Panc1 (cell line): ENCODE measurements around the gene FAP. TPM values are rescaled to one million over a fixed set of nuclear protein-coding genes. Genes with fewer than 3 reads are reported as not detected.

Source experiments
- ATAC-seq: fragments of 200-7000 bp; cut with Tn5 transposase; 2 replicates; pipeline ENCODE4 v1.9.1; 2020; ENCODE audit warnings: mild to moderate bottlenecking, moderate library complexity
- BruUV-seq: library from RNA; stranded (reverse); fragments of 400-500 nt; replicated peaks from 2 replicates; lab custom pipeline; 2021; lab: Mats Ljungman, UMichigan
- CTCF ChIA-PET: fragments of 300-600 bp; sonication (Branson Sonifier 250); formaldehyde crosslinking; loops from one replicate; lab custom pipeline; 2022; ENCODE audit warnings: antibody characterized with exemption; lab: Charles Lee
- POLR2A ChIA-PET: fragments of 300-600 bp; sonication (Branson Sonifier 250); formaldehyde crosslinking; loops from one replicate; lab custom pipeline; 2022; ENCODE audit warnings: antibody characterized with exemption; lab: Charles Lee
- DNase-seq: peaks from one replicate; pipeline ENCODE4 v3.0.0-alpha.2; 2010; ENCODE audit warnings: low read depth, low spot score
- H3K27ac ChIP-seq: 2 replicates; pipeline ENCODE4 v1.5.1; 2011; ENCODE audit warnings: mild to moderate bottlenecking, low read length, inconsistent platforms
- H3K27me3 ChIP-seq: fragments of 200-500 bp; sonication (Bioruptor generic); 2 replicates; pipeline ENCODE4 v1.6.0; 2014; ENCODE audit warnings: low read length, inconsistent platforms; ENCODE audit not compliant: control insufficient read depth, insufficient read depth
- H3K36me3 ChIP-seq: fragments of 200-500 bp; sonication (Bioruptor generic); 2 replicates; pipeline ENCODE4 v1.5.1; 2014; ENCODE audit warnings: inconsistent platforms, mild to moderate bottlenecking, low read length, moderate library complexity; ENCODE audit not compliant: control insufficient read depth, insufficient read depth
- H3K4me1 ChIP-seq: 2 replicates; pipeline ENCODE4 v1.5.1; 2011; ENCODE audit warnings: inconsistent platforms, mild to moderate bottlenecking, low read length, moderate library complexity; ENCODE audit not compliant: control insufficient read depth, insufficient read depth
- H3K4me3 ChIP-seq, 2 experiments: 2 replicates each; pipeline ENCODE4 v1.5.1; 2011 to 2012; ENCODE audit warnings: low read depth in 2 of 2, low read length in 2 of 2, mild to moderate bottlenecking in 2 of 2, inconsistent platforms in 1 of 2, moderate library complexity in 1 of 2
- H3K9me3 ChIP-seq: fragments of 200-500 bp; sonication (Bioruptor generic); 2 replicates; pipeline ENCODE4 v1.5.1; 2014; ENCODE audit warnings: low read depth, mild to moderate bottlenecking, inconsistent platforms, low read length, moderate library complexity; ENCODE audit not compliant: control insufficient read depth, insufficient read depth
- POLR2AphosphoS5 ChIP-seq: IDR thresholded peaks from 2 replicates; pipeline ENCODE4 v1.6.1; 2012; ENCODE audit warnings: mild to moderate bottlenecking, low read depth, low read length, moderate library complexity
- SIN3A ChIP-seq: IDR thresholded peaks from 2 replicates; pipeline ENCODE4 v1.6.1; 2012; ENCODE audit warnings: low read depth, mild to moderate bottlenecking, low read length, moderate library complexity, borderline replicate concordance; ENCODE audit not compliant: insufficient read depth
- TCF7L2 ChIP-seq: IDR thresholded peaks from 2 replicates; pipeline ENCODE4 v1.6.1; 2011; ENCODE audit warnings: mild to moderate bottlenecking, low read depth, low read length, inconsistent platforms
- in situ Hi-C: cut with HindIII; loops from 2 replicates; pipeline ENCODE4 v1.10.0; 2016; ENCODE audit warnings: low sequenced_read_pairs, low pct_unique_long_range_greater_than_20kb
- intact Hi-C: fragments of 100-400 bp; cut with micrococcal nuclease; formaldehyde crosslinking; loops from one replicate; pipeline ENCODE4 v1.10.0; 2022; ENCODE audit not compliant: unreplicated experiment
- total RNA-seq: library from RNA; stranded (reverse); gene quantifications from one replicate; pipeline ENCODE4 v1.2.1, GENCODE V29; 2021; ENCODE audit not compliant: unreplicated experiment
- TF ChIP-seq, protein P1 (sequence below), 2 experiments: IDR thresholded peaks; 2 replicates each; pipeline ENCODE4 v1.6.1; 2011 to 2012; ENCODE audit warnings: low read depth in 2 of 2, control low read depth in 1 of 2, low read length in 1 of 2, mild to moderate bottlenecking in 1 of 2, moderate library complexity in 1 of 2; ENCODE audit not compliant: insufficient read depth in 1 of 2
- TF ChIP-seq, protein P2 (sequence below): fragments of 450-650 bp; IDR thresholded peaks from 2 replicates; pipeline ENCODE4 v1.5.1; 2017; ENCODE audit warnings: mild to moderate bottlenecking

FAP gene
- total RNA-seq, 1 experiment from 2014 or later = not detected

- in situ Hi-C loops = no loop called here
- no peak overlapping the region for H3K4me3 ChIP-seq
- ATAC-seq (no peak), DNase-seq (no peak)
- TF ChIP-seq SIN3A (no peak), TCF7L2 (no peak)
- TF ChIP-seq, protein P1, sequence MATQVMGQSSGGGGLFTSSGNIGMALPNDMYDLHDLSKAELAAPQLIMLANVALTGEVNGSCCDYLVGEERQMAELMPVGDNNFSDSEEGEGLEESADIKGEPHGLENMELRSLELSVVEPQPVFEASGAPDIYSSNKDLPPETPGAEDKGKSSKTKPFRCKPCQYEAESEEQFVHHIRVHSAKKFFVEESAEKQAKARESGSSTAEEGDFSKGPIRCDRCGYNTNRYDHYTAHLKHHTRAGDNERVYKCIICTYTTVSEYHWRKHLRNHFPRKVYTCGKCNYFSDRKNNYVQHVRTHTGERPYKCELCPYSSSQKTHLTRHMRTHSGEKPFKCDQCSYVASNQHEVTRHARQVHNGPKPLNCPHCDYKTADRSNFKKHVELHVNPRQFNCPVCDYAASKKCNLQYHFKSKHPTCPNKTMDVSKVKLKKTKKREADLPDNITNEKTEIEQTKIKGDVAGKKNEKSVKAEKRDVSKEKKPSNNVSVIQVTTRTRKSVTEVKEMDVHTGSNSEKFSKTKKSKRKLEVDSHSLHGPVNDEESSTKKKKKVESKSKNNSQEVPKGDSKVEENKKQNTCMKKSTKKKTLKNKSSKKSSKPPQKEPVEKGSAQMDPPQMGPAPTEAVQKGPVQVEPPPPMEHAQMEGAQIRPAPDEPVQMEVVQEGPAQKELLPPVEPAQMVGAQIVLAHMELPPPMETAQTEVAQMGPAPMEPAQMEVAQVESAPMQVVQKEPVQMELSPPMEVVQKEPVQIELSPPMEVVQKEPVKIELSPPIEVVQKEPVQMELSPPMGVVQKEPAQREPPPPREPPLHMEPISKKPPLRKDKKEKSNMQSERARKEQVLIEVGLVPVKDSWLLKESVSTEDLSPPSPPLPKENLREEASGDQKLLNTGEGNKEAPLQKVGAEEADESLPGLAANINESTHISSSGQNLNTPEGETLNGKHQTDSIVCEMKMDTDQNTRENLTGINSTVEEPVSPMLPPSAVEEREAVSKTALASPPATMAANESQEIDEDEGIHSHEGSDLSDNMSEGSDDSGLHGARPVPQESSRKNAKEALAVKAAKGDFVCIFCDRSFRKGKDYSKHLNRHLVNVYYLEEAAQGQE (IDR thresholded peaks at IDR 0.05; ENCODE audit: insufficient read depth in 1 of 2, low read depth in 2 of 2, low read length in 1 of 2) = no peak
- CTCF ChIA-PET = no interaction called here
- H3K27me3 ChIP-seq = no peaks in the 10 kb centered on the region
- no peaks in the 10 kb centered on the region for H3K9me3 ChIP-seq
- BruUV-seq = no TSS peak
- no peak overlapping the region for H3K27ac ChIP-seq
- POLR2A ChIA-PET = no interaction called here
- no peaks in the 10 kb centered on the region for H3K4me1 ChIP-seq
- H3K36me3 ChIP-seq = no peaks in the 10 kb centered on the region
- intact Hi-C loops = no loop called here
Observed at GRCh38 chr2:162252153-162252552, 8.9 kb upstream of the FAP start.

GRCh38 chr2:162245781-162246180 lies 2.5 kb upstream of the FAP start:
- Histone ChIP-seq H3K27ac (no peak overlapping the region), H3K4me1 (no peaks in the 10 kb centered on the region), H3K9me3 (no peaks in the 10 kb centered on the region), H3K36me3 (no peaks in the 10 kb centered on the region), H3K27me3 (no peaks in the 10 kb centered on the region), H3K4me3 (no peak overlapping the region)
- intact Hi-C loops = no loop called here
- BruUV-seq = no TSS peak
- DNase-seq = no peak
- ChIA-PET CTCF (no interaction called here), POLR2A (no interaction called here)
- in situ Hi-C loops = no loop called here
- TF ChIP-seq SIN3A = no peak
- TF ChIP-seq TCF7L2 = no peak
- no peak for TF ChIP-seq POLR2AphosphoS5
- TF ChIP-seq, protein P1 (IDR thresholded peaks at IDR 0.05; ENCODE audit: insufficient read depth in 1 of 2, low read depth in 2 of 2, low read length in 1 of 2) = no peak
- TF ChIP-seq, protein P2, sequence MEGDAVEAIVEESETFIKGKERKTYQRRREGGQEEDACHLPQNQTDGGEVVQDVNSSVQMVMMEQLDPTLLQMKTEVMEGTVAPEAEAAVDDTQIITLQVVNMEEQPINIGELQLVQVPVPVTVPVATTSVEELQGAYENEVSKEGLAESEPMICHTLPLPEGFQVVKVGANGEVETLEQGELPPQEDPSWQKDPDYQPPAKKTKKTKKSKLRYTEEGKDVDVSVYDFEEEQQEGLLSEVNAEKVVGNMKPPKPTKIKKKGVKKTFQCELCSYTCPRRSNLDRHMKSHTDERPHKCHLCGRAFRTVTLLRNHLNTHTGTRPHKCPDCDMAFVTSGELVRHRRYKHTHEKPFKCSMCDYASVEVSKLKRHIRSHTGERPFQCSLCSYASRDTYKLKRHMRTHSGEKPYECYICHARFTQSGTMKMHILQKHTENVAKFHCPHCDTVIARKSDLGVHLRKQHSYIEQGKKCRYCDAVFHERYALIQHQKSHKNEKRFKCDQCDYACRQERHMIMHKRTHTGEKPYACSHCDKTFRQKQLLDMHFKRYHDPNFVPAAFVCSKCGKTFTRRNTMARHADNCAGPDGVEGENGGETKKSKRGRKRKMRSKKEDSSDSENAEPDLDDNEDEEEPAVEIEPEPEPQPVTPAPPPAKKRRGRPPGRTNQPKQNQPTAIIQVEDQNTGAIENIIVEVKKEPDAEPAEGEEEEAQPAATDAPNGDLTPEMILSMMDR = no peak
- ATAC-seq = no peak
